Measurements from ENCODE around the gene ANO3. TPM values are rescaled to one million over a fixed set of nuclear protein-coding genes. Genes with fewer than 3 reads are reported as not detected.

Gene ANO3
- polyA plus RNA-seq, 3 donors = 2.6 to 4.7 (median 3.8) TPM

- no peak for DNase-seq (ENCODE audit: low read depth in 3 of 3, low spot score in 2 of 3)
Measured at GRCh38 chr11:26353010-26353409, 21.1 kb downstream of the ANO3 start.

GRCh38 chr11:26359055-26359454, 27.1 kb downstream of the ANO3 start:
- DNase-seq (ENCODE audit: low read depth in 3 of 3, low spot score in 2 of 3) = no peak

GRCh38 chr11:26365284-26365683, 33.4 kb downstream of the ANO3 start:
- DNase-seq (ENCODE audit: low read depth in 3 of 3, low spot score in 2 of 3) = no peak

GRCh38 chr11:26377619-26378018, 45.7 kb downstream of the ANO3 start:
- no peak for DNase-seq (ENCODE audit: low read depth in 3 of 3, low spot score in 2 of 3)

- DNase-seq (ENCODE audit: low read depth in 3 of 3, low spot score in 2 of 3) = no peak
Measured at GRCh38 chr11:26399336-26399735, 67.4 kb downstream of the ANO3 start.

- no peak for DNase-seq (ENCODE audit: low read depth in 3 of 3, low spot score in 2 of 3)
Measured at GRCh38 chr11:26410706-26411366, 78.9 kb downstream of the ANO3 start.

GRCh38 chr11:26412955-26413354, 81.0 kb downstream of the ANO3 start:
- DNase-seq (ENCODE audit: low read depth in 3 of 3, low spot score in 2 of 3) = no peak

- no peak for DNase-seq (ENCODE audit: low read depth in 3 of 3, low spot score in 2 of 3)
Measured at GRCh38 chr11:26418386-26418912, 86.5 kb downstream of the ANO3 start.

GRCh38 chr11:26420331-26420730, 88.4 kb downstream of the ANO3 start:
- no peak for DNase-seq (ENCODE audit: low read depth in 3 of 3, low spot score in 2 of 3)

GRCh38 chr11:26424255-26424654, 92.3 kb downstream of the ANO3 start:
- DNase-seq (ENCODE audit: low read depth in 3 of 3, low spot score in 2 of 3) = no peak

GRCh38 chr11:26439854-26440253, 107.9 kb downstream of the ANO3 start:
- no peak for DNase-seq (ENCODE audit: low read depth in 3 of 3, low spot score in 2 of 3)

- DNase-seq (ENCODE audit: low read depth in 3 of 3, low spot score in 2 of 3) = no peak
Measured at GRCh38 chr11:26442131-26442530, 110.2 kb downstream of the ANO3 start.

- no peak for DNase-seq (ENCODE audit: low read depth in 3 of 3, low spot score in 2 of 3)
Measured at GRCh38 chr11:26443617-26444016, 111.7 kb downstream of the ANO3 start.

GRCh38 chr11:26457636-26458035, 125.7 kb downstream of the ANO3 start:
- no peak for DNase-seq (ENCODE audit: low read depth in 3 of 3, low spot score in 2 of 3)

GRCh38 chr11:26465274-26465673, 133.3 kb downstream of the ANO3 start:
- no peak for DNase-seq (ENCODE audit: low read depth in 3 of 3, low spot score in 2 of 3)

GRCh38 chr11:26467506-26467905, 135.6 kb downstream of the ANO3 start:
- no peak for DNase-seq (ENCODE audit: low read depth in 3 of 3, low spot score in 2 of 3)

GRCh38 chr11:26470992-26471391, 139.1 kb downstream of the ANO3 start:
- no peak for DNase-seq (ENCODE audit: low read depth in 3 of 3, low spot score in 2 of 3)

- DNase-seq (ENCODE audit: low read depth in 3 of 3, low spot score in 2 of 3) = peak in 1 of 3 donors; percentile 4
Measured at GRCh38 chr11:26473216-26474194, 141.6 kb downstream of the ANO3 start.

- DNase-seq (ENCODE audit: low read depth in 3 of 3, low spot score in 2 of 3) = no peak
Measured at GRCh38 chr11:26474401-26474800, 142.5 kb downstream of the ANO3 start.

- DNase-seq (ENCODE audit: low read depth in 3 of 3, low spot score in 2 of 3) = no peak
Measured at GRCh38 chr11:26477396-26477795, 145.5 kb downstream of the ANO3 start.

- DNase-seq (ENCODE audit: low read depth in 3 of 3, low spot score in 2 of 3) = no peak
Measured at GRCh38 chr11:26478710-26479109, 146.8 kb downstream of the ANO3 start.

GRCh38 chr11:26480041-26480440, 148.1 kb downstream of the ANO3 start:
- DNase-seq (ENCODE audit: low read depth in 3 of 3, low spot score in 2 of 3) = no peak
